Stimulated activated CD4-positive, alpha-beta T cell treated with anti-CD3 and anti-CD28 coated beads, Interleukin-15, amount 100 ng/mL, for 24 hours (primary cell): Measurements from ENCODE around the gene ALKBH7.

Experiments
- DNase-seq: peaks from one replicate; pipeline ENCODE4 v3.0.0-alpha.2; 2020

Gene ALKBH7

GRCh38 chr19:6402058-6402457, 29.5 kb downstream of the ALKBH7 start:
- no peak for DNase-seq

- no peak for DNase-seq
These were observed 30.4 kb downstream of the ALKBH7 start for GRCh38 chr19:6402837-6403608.

GRCh38 chr19:6406401-6406800, 33.8 kb downstream of the ALKBH7 start:
- DNase-seq: no peak

GRCh38 chr19:6409346-6409745, 36.8 kb downstream of the ALKBH7 start:
- no peak for DNase-seq

GRCh38 chr19:6412061-6412446, 39.5 kb downstream of the ALKBH7 start:
- DNase-seq: no peak

GRCh38 chr19:6412447-6413091, 40.0 kb downstream of the ALKBH7 start:
- DNase-seq: peak; percentile 67

GRCh38 chr19:6413291-6413690, 40.7 kb downstream of the ALKBH7 start:
- DNase-seq: no peak

GRCh38 chr19:6413721-6414643, 41.4 kb downstream of the ALKBH7 start:
- no peak for DNase-seq

GRCh38 chr19:6414793-6415590, 42.4 kb downstream of the ALKBH7 start:
- no peak for DNase-seq

- no peak for DNase-seq
These were observed 43.1 kb downstream of the ALKBH7 start for GRCh38 chr19:6415591-6416190.

- no peak for DNase-seq
These were observed 44.2 kb downstream of the ALKBH7 start for GRCh38 chr19:6416658-6417405.

- no peak for DNase-seq
These were observed 45.3 kb downstream of the ALKBH7 start for GRCh38 chr19:6417713-6418561.

GRCh38 chr19:6418562-6418932, 46.0 kb downstream of the ALKBH7 start:
- DNase-seq: no peak

GRCh38 chr19:6421075-6422014, 48.8 kb downstream of the ALKBH7 start:
- DNase-seq: no peak

- DNase-seq: peak; percentile 67
These were observed 51.1 kb downstream of the ALKBH7 start for GRCh38 chr19:6423499-6424194.

- DNase-seq: peak; percentile 52
These were observed 51.8 kb downstream of the ALKBH7 start, which contains the start of gene KHSRP for GRCh38 chr19:6424195-6424938. TSS of gene KHSRP (minus strand) at chr19:6424811. CDS start at chr19:6424701, 110 bp downstream.
